ENCODE measurements around the gene MSH5.
"Not testable (repeated sequence)": the region's sequence is repeated elsewhere in the genome, so short reads cannot be mapped to it uniquely, and the experiment has no call there.

The MSH5 gene

DNA sequence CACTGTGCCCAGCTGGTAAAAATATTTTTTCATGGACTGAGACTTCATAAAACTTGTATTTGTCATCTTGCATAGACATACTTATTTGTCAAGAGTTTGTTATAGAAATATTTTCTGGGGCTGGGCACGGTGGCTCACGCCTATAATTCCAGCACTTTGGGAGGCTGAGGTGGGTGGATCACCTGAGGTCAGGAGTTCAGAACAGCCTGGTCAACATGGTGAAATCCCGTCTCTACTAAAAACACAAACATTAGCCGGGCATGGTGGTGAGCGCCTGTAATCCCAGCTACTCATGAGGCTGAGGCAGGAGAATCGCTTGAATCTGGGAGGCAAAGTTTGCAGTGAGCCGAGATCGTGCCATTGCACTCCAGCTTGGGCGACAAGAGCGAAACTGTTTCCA, 68.8 kb downstream of the MSH5 start:
- not testable (repeated sequence) for DNase-seq

DNA sequence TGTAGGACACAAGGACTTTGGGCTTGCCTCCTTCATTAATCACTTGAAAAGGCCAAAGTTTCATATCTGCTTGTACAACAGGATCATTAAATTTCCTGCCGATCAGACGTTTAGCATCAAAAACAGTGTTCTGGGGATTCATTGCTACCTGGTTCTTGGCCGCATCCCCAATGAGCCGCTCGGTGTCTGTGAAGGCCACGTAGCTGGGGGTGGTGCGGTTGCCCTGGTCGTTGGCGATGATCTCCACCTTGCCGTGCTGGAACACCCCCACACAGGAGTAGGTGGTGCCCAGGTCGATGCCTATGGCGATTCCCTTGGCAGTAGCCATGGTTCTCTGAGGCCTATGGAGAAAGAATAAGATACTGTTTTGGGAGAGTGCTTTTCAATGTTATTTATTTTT, 71.8 kb downstream of the MSH5 start:
- no peak for DNase-seq
